H9 (cell line): ENCODE measurements around the gene RNF213. TPM values are rescaled to one million over a fixed set of nuclear protein-coding genes. Genes with fewer than 3 reads are reported as not detected.

Experiments used
- DNase-seq: peaks from one replicate; pipeline ENCODE4 v3.0.0-alpha.2; 2017
- H2AFZ ChIP-seq: one replicate; pipeline ENCODE4 v1.6.1; 2013; ENCODE audit warnings: mild to moderate bottlenecking, low read length, control low read depth, moderate library complexity
- H2AK5ac ChIP-seq: 2 replicates; pipeline ENCODE4 v1.6.1; 2013; ENCODE audit warnings: low read length, control low read depth, mixed read lengths; ENCODE audit not compliant: insufficient read length
- H2BK120ac ChIP-seq: one replicate; pipeline ENCODE4 v1.6.1; 2013; ENCODE audit warnings: low read depth, mild to moderate bottlenecking, low read length, control low read depth, inconsistent platforms; ENCODE audit not compliant: poor library complexity, severe bottlenecking
- H2BK12ac ChIP-seq: 2 replicates; pipeline ENCODE4 v1.6.1; 2013; ENCODE audit warnings: low read length, control low read depth, mixed read lengths, low read depth; ENCODE audit not compliant: insufficient read length
- H2BK15ac ChIP-seq: 2 replicates; pipeline ENCODE4 v1.6.1; 2013; ENCODE audit warnings: low read depth, low read length, control low read depth
- H2BK20ac ChIP-seq: one replicate; pipeline ENCODE4 v1.6.1; 2013; ENCODE audit warnings: low read depth, mild to moderate bottlenecking, low read length, control low read depth, inconsistent platforms; ENCODE audit not compliant: poor library complexity, severe bottlenecking
- H2BK5ac ChIP-seq: 2 replicates; pipeline ENCODE4 v1.6.1; 2013; ENCODE audit warnings: low read length, control low read depth, mixed read lengths; ENCODE audit not compliant: insufficient read length
- H3K14ac ChIP-seq: 2 replicates; pipeline ENCODE4 v1.6.1; 2013; ENCODE audit warnings: low read length, control low read depth; ENCODE audit not compliant: insufficient read depth
- H3K18ac ChIP-seq: 2 replicates; pipeline ENCODE4 v1.6.1; 2013; ENCODE audit warnings: low read depth, mild to moderate bottlenecking, mixed read lengths, low read length, control low read depth; ENCODE audit not compliant: insufficient read length
- H3K23ac ChIP-seq: 2 replicates; pipeline ENCODE4 v1.6.1; 2013; ENCODE audit warnings: low read length, control low read depth, mixed read lengths, low read depth; ENCODE audit not compliant: insufficient read length
- H3K23me2 ChIP-seq: 2 replicates; pipeline ENCODE4 v1.6.1; 2013; ENCODE audit warnings: low read depth, mild to moderate bottlenecking, mixed read lengths, low read length, control low read depth; ENCODE audit not compliant: insufficient read length, poor library complexity, severe bottlenecking
- H3K27ac ChIP-seq: 2 replicates; pipeline ENCODE4 v1.5.1; 2013; ENCODE audit warnings: low read length, control low read depth, mixed read lengths, low read depth; ENCODE audit not compliant: insufficient read length
- H3K27me3 ChIP-seq: 2 replicates; pipeline ENCODE4 v1.6.1; 2013; ENCODE audit warnings: low read length, control low read depth, inconsistent platforms; ENCODE audit not compliant: insufficient read depth
- H3K4ac ChIP-seq: 2 replicates; pipeline ENCODE4 v1.6.1; 2013; ENCODE audit warnings: low read depth, mild to moderate bottlenecking, control low read depth, inconsistent platforms, low read length, moderate library complexity
- H3K4me1 ChIP-seq: 2 replicates; pipeline ENCODE4 v1.6.1; 2013; ENCODE audit warnings: low read length, control low read depth, inconsistent platforms; ENCODE audit not compliant: insufficient read depth
- H3K4me2 ChIP-seq: 2 replicates; pipeline ENCODE4 v1.6.1; 2013; ENCODE audit warnings: low read length, control low read depth, mixed read lengths; ENCODE audit not compliant: insufficient read length, insufficient read depth
- H3K56ac ChIP-seq: 2 replicates; pipeline ENCODE4 v1.6.1; 2013; ENCODE audit warnings: low read depth, mild to moderate bottlenecking, mixed read lengths, low read length, control low read depth; ENCODE audit not compliant: insufficient read length
- H3K79me1 ChIP-seq: 2 replicates; pipeline ENCODE4 v1.6.1; 2013; ENCODE audit warnings: low read depth, mild to moderate bottlenecking, moderate library complexity, low read length, control low read depth, inconsistent platforms; ENCODE audit not compliant: insufficient read depth, poor library complexity, severe bottlenecking
- H3K79me2 ChIP-seq: 2 replicates; pipeline ENCODE4 v1.6.1; 2013; ENCODE audit warnings: low read length, control low read depth, inconsistent platforms; ENCODE audit not compliant: insufficient read depth
- H3K9ac ChIP-seq: 2 replicates; pipeline ENCODE4 v1.6.1; 2013; ENCODE audit warnings: low read length, control low read depth, mixed read lengths; ENCODE audit not compliant: insufficient read length; ENCODE audit errors: extremely low read depth
- H3K9me3 ChIP-seq: one replicate; pipeline ENCODE4 v1.6.1; 2013; ENCODE audit warnings: low read depth, low read length, inconsistent platforms; ENCODE audit not compliant: control insufficient read depth
- H3T11ph ChIP-seq: one replicate; pipeline ENCODE4 v1.6.1; 2013; ENCODE audit warnings: mild to moderate bottlenecking, low read length, control low read depth, inconsistent platforms
- H4K20me1 ChIP-seq: one replicate; pipeline ENCODE4 v1.6.1; 2013; ENCODE audit not compliant: control insufficient read depth, insufficient read length, insufficient read depth
- H4K5ac ChIP-seq: 2 replicates; pipeline ENCODE4 v1.6.1; 2013; ENCODE audit warnings: low read depth, mild to moderate bottlenecking, mixed read lengths, low read length, control low read depth; ENCODE audit not compliant: insufficient read length
- H4K8ac ChIP-seq: replicated peaks from 2 replicates; pipeline ENCODE4 v1.6.1; 2013; ENCODE audit warnings: low read length, control low read depth, mixed read lengths, low read depth; ENCODE audit not compliant: insufficient read length
- H4K91ac ChIP-seq: 2 replicates; pipeline ENCODE4 v1.6.1; 2013; ENCODE audit warnings: low read depth, mild to moderate bottlenecking, moderate library complexity, mixed read lengths, low read length, control low read depth; ENCODE audit not compliant: insufficient read length
- H3K27ac Mint-ChIP-seq, 3 experiments: 2 replicates in 2 of 3; 3 replicates in 1 of 3; pipeline ENCODE4 v1.8.0; 2020 to 2021; ENCODE audit warnings: mixed read lengths in 3 of 3, mild to moderate bottlenecking in 1 of 3, moderate library complexity in 1 of 3
- H3K27me3 Mint-ChIP-seq: 2 replicates; pipeline ENCODE4 v1.8.0; 2021; ENCODE audit warnings: low read depth, mild to moderate bottlenecking, moderate library complexity, mixed read lengths
- H3K36me3 Mint-ChIP-seq, 3 experiments: 2 replicates in 2 of 3; 3 replicates in 1 of 3; pipeline ENCODE4 v1.8.0; 2020 to 2021; ENCODE audit warnings: low read depth in 3 of 3, mixed read lengths in 3 of 3; ENCODE audit not compliant: insufficient read depth in 1 of 3
- H3K4me1 Mint-ChIP-seq, 2 experiments: 2 replicates each; pipeline ENCODE4 v1.8.0; 2020; ENCODE audit warnings: mixed read lengths in 2 of 2
- H3K4me3 Mint-ChIP-seq, 2 experiments: 2 replicates in 1 of 2; 3 replicates in 1 of 2; pipeline ENCODE4 v1.8.0; 2020 to 2021; ENCODE audit warnings: mild to moderate bottlenecking in 2 of 2, mixed read lengths in 2 of 2, moderate library complexity in 1 of 2
- H3K9me3 Mint-ChIP-seq, 2 experiments: 2 replicates in 1 of 2; 3 replicates in 1 of 2; pipeline ENCODE4 v1.8.0; 2020; ENCODE audit warnings: mild to moderate bottlenecking in 2 of 2, mixed read lengths in 2 of 2, moderate library complexity in 1 of 2
- WGBS: extraction: QIAGEN DNeasy Blood & Tissue Kit; methylation state at CpG from one replicate; pipeline ENCODE4 v1.1.7; 2013; ENCODE audit warnings: missing lambda C conversion rate, low lambda C conversion rate, mixed read lengths; ENCODE audit not compliant: insufficient read length; ENCODE audit errors: extremely low coverage; 5-methylcytosine and 5-hydroxymethylcytosine counted together
- total RNA-seq: library from RNA; stranded (reverse); gene quantifications from 2 replicates; pipeline ENCODE4 v1.2.1, GENCODE V29; 2021
- TF ChIP-seq, protein P1 (sequence below): fragments of 200-600 bp; sonication (generic); conservative IDR thresholded peaks from 3 replicates; pipeline ENCODE4 v1.8.0; 2021; ENCODE audit warnings: antibody characterized with exemption, mild to moderate bottlenecking

RNF213 gene
- total RNA-seq, 1 experiment from 2014 or later, result 34.3 TPM

DNA sequence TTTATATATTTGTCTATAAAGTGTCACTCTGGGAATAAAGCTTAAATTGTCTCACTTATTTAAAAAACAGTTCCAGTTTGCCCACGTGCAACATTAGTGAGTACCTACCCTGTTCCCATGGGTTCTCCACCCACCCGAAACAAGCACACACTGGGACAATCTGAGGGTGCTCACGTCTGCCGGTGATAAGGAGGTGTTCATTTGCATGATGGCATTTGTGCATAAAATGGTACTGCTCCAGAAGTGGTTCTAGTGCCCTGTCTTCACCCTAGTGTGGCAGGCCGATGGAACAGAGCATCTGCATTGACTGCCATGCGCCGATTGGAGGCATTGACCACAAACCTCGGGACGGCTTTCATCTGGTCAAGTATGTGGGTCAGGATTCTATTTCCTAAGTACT lies 118.7 kb downstream of the RNF213 start:
- H3K4me1 Mint-ChIP-seq, result peaks cover 12 to 19% of the 10 kb centered on the region in 2 experiments
- H3K36me3 Mint-ChIP-seq, result peaks cover 18 to 88% (median 67%) of the 10 kb centered on the region in 3 experiments; a peak in 6 of 7 replicates

More for the DNA sequence above, 118.7 kb downstream of the RNF213 start:
- Histone ChIP-seq H3K9ac (no peak overlapping the region), H3K79me1 (no peaks in the 10 kb centered on the region), H3K27me3 (no peaks in the 10 kb centered on the region), H4K91ac (no peak overlapping the region), H4K8ac (no peak overlapping the region), H2BK120ac (no peak overlapping the region), H3K23me2 (no peaks in the 10 kb centered on the region), H3K14ac (no peak overlapping the region), H2BK5ac (no peak overlapping the region), H3K27ac (no peak overlapping the region), H3K4me1 (no peaks in the 10 kb centered on the region), H3K23ac (no peak overlapping the region), H4K5ac (no peak overlapping the region), H2AK5ac (no peak overlapping the region), H3T11ph (no peak overlapping the region), H3K18ac (no peak overlapping the region), H3K56ac (no peak overlapping the region), H3K4me2 (no peak overlapping the region), H2AFZ (no peak overlapping the region), H2BK12ac (no peak overlapping the region), H3K4ac (no peak overlapping the region), H3K79me2 (no peaks in the 10 kb centered on the region), H3K9me3 (no peaks in the 10 kb centered on the region), H2BK20ac (no peak overlapping the region), H2BK15ac (no peak overlapping the region), H4K20me1 (no peaks in the 10 kb centered on the region)
- Mint-ChIP-seq H3K4me3 (no peak overlapping the region), H3K9me3 (no peaks in the 10 kb centered on the region), H3K27ac (no peak overlapping the region), H3K27me3 (no peaks in the 10 kb centered on the region)
- TF ChIP-seq, protein P1, sequence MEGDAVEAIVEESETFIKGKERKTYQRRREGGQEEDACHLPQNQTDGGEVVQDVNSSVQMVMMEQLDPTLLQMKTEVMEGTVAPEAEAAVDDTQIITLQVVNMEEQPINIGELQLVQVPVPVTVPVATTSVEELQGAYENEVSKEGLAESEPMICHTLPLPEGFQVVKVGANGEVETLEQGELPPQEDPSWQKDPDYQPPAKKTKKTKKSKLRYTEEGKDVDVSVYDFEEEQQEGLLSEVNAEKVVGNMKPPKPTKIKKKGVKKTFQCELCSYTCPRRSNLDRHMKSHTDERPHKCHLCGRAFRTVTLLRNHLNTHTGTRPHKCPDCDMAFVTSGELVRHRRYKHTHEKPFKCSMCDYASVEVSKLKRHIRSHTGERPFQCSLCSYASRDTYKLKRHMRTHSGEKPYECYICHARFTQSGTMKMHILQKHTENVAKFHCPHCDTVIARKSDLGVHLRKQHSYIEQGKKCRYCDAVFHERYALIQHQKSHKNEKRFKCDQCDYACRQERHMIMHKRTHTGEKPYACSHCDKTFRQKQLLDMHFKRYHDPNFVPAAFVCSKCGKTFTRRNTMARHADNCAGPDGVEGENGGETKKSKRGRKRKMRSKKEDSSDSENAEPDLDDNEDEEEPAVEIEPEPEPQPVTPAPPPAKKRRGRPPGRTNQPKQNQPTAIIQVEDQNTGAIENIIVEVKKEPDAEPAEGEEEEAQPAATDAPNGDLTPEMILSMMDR, result no peak
- WGBS, result no CpG with 5 or more reads among the region's 9 CpGs
- DNase-seq, result no peak
